GM19239 (cell line): Measurements from ENCODE around the gene ALS2.
A peak's percentile ranks its signal among the peaks of the same experiment; 100 is the strongest.
"Not testable (repeated sequence)": the region's sequence is repeated elsewhere in the genome, so short reads cannot be mapped to it uniquely, and the experiment has no call there.

Experiments used
- DNase-seq: peaks from one replicate; pipeline ENCODE4 v3.0.0; 2011; ENCODE audit warnings: low spot score; ENCODE audit not compliant: insufficient read length
- FAIRE-seq: peaks from 2 replicates; lab custom pipeline; 2011; peaks lifted over from hg19 to GRCh38; lab: Jason Lieb, UNC

ALS2 gene

GRCh38 chr2:201780674-201781493 is at the start of gene ALS2:
Gene ALS2 (minus strand): TSS chr2:201780933. CDS start chr2:201768885, 12,048 bp downstream.
- FAIRE-seq: peak; percentile 94
- peak; percentile 74 for DNase-seq

DNA sequence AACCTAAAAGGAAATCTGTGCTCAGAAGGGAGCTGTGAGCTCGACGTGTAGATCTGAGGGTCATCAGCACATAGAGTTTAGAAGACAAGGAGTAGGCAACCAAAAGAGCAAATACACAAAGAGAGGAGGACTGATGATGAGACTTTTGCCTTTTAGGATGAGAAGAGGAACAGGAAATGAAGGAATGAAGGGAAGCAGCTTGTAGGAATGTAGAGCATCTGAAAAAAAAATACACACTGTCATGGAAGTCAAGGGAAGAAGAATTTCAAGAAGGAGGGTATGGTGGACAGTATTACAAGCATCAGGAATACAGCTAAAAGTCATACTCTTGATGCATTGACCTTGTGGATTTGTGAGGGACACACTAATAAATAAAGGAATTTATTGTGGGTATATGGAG is 47.5 kb upstream of the ALS2 start:
- DNase-seq (no peak), FAIRE-seq (no peak)

DNA sequence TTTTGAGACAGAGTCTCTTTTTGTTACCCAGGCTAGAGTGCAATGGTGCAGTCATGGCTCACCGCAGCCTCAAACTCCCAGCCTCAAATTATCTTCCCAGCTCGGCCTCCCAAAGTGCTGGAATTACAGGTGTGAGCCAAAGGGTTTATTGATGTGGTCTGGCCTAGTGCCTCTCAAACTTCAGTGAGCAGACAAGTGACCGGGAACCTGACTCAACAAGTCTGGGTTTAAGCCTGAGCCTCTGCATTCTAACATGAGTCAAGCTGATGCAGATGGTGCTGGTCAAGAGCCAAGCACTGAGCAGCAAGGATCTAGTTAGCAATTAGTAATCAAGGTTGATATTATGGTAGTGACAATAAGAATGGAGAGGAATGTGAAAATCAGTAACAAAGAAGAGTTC is 46.9 kb upstream of the ALS2 start:
- no peak for DNase-seq
- FAIRE-seq: no peak

- DNase-seq: no peak
- no peak for FAIRE-seq
Observed at GRCh38 chr2:201824212-201824611, 43.5 kb upstream of the ALS2 start.

DNA sequence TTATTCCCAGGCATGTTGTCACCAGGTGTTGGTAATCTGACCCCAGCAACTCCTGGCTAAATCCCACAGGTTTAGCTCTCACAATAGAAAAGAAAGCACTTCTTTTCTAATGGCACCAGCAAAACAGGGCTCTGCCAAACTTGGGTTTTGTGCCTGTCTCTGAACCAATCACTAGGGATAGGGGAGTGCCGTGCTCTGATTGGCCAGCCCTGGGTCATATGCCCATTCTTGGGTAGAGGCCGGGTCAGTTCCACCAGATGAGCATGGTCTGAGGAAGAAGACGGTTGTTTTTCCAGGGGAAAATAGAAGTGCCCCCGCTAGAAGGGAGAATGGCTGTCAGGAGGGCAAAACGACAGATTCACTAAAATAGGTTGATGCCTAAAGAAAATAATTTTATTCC is 40.3 kb upstream of the ALS2 start:
- FAIRE-seq (no peak), DNase-seq (no peak)

GRCh38 chr2:201820383-201821007 is 39.8 kb upstream of the ALS2 start:
- no peak for FAIRE-seq
- no peak for DNase-seq

GRCh38 chr2:201816657-201817575 is 36.2 kb upstream of the ALS2 start:
- no peak for DNase-seq
- no peak for FAIRE-seq

GRCh38 chr2:201813996-201814760 is 33.4 kb upstream of the ALS2 start:
- no peak for DNase-seq
- no peak for FAIRE-seq

DNA sequence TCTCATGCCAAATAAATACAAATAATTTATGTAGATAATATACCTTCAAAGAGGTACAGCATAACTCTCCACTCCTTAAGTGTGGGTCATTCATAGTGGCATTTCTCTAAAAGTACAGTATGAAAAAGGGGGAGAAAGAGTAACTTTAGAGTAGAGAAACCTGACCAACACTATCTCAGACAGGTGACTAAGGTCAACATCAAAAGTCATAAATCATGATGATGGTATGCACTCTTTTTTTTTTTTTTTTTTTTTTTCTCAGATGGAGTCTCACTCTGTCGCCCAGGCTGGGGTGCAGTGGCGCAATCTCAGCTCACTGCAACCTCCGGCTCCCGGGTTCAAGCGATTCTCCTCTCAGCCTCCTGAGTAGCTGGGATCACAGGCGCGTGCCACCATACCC is 29.9 kb upstream of the ALS2 start:
- not testable (repeated sequence) for FAIRE-seq, DNase-seq

GRCh38 chr2:201809633-201810032 is 28.9 kb upstream of the ALS2 start:
- FAIRE-seq (no peak), DNase-seq (no peak)

- FAIRE-seq: no peak
Observed at GRCh38 chr2:201808027-201808426, 27.3 kb upstream of the ALS2 start.

DNA sequence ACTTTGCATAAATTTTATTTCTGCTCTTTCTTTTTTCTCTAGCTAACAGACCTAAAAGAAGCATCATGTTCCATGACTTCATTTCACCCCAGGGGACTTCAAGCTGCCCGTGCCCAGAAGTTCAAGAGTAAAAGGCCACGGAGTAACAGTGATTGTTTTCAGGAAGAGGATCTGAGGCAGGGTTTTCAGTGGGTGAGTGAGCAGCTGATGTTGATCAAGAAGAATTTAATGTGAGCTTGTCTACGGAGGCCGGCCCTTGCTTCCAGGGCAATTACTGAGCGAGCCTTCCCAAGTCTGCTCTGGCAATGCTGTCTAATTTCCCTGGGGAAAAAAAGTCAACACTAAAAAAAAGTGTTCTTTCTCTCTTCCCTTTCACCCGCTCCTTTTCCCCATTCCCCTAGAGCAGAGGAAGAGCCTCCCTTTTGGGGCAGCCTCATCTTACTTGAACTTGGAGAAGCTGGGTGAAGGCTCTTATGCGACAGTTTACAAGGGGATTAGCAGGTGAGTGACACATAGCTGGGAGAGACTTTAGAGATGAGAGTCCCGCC is 26.8 kb upstream of the ALS2 start:
- FAIRE-seq (no peak), DNase-seq (no peak)

More at GRCh38 chr2:201808027-201808426, 27.3 kb upstream of the ALS2 start:
- no peak for DNase-seq

- DNase-seq (no peak), FAIRE-seq (no peak)
Observed at GRCh38 chr2:201806442-201807170, 25.9 kb upstream of the ALS2 start, which contains the start of gene CDK15. Gene CDK15 (plus strand): TSS chr2:201806537. CDS start chr2:201806665, 128 bp downstream.

GRCh38 chr2:201798914-201799285 is 18.2 kb upstream of the ALS2 start:
- FAIRE-seq, DNase-seq: not testable (repeated sequence)

DNA sequence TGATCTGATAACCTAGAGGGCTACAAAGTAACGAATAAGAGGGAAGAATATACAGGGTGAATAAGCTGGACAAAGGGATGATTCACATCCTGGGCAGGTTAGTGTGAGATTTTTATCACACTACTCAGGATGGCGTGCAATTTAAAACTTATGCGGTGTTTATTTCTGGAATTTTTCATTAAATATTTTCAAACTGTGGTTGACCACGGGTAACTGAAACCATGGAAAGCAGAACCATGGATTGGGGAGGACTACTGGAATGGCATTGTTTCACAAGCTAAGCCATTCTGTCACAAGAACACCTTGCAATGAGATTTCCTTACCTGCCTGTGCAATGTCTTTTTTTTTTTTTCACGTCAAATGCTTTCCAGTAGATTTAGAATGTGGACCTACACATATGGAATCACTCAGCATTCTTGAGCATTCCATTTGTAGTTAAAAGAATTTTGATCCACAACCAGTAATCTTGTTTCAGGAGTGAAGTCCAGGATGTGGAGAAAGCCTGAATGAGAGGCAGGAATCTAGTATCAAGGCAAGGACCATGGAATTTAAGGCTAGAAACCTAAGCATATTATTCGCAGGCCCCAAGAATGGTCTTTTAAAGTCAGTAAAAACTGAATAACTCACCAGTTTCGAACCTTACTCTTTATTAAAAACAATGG is 17.6 kb upstream of the ALS2 start:
- FAIRE-seq: no peak
- DNase-seq: no peak

- no peak for FAIRE-seq
- no peak for DNase-seq
Observed at GRCh38 chr2:201797175-201797840, 16.6 kb upstream of the ALS2 start.

GRCh38 chr2:201796478-201796865 is 15.7 kb upstream of the ALS2 start:
- no peak for FAIRE-seq

More at GRCh38 chr2:201796478-201796865, 15.7 kb upstream of the ALS2 start:
- no peak for DNase-seq
